ENCODE results near the gene ZNF462. TPM values are rescaled to one million over a fixed set of nuclear protein-coding genes. Genes with fewer than 3 reads are reported as not detected.

Gene ZNF462
- total RNA-seq, 4 donors from 2014 or later = 19.1 to 57.9 (median 35.6) TPM

- Histone ChIP-seq H3K27ac (peak overlapping the region in 2 of 4 donors; percentile 77 to 78), H3K27me3 (no peaks in the 10 kb centered on the region), H3K4me1 (peaks cover 32 to 98% (median 38%) of the 10 kb centered on the region in 3 donors), H3K4me3 (no peak overlapping the region), H3K36me3 (no peaks in the 10 kb centered on the region), H3K9me3 (no peaks in the 10 kb centered on the region)
- no peak for ATAC-seq
- 81 to 100% methylated on average over 1 to 5 of the region's 6 CpGs for WGBS, 2 donors (ENCODE audit: low coverage in 1 of 2)
- no peak for TF ChIP-seq POLR2AphosphoS5 (IDR thresholded peaks at IDR 0.05)
- TF ChIP-seq CTCF (IDR thresholded peaks at IDR 0.05) = no peak
- TF ChIP-seq EP300 (IDR thresholded peaks at IDR 0.05) = no peak
- TF ChIP-seq POLR2A (IDR thresholded peaks at IDR 0.05) = no peak
Observed at GRCh38 chr9:106877345-106877744, 14.4 kb downstream of the ZNF462 start.

- Histone ChIP-seq H3K27ac (peak overlapping the region; percentile 77 to 83 (median 79)), H3K4me3 (no peak overlapping the region), H3K4me1 (peaks cover 32 to 89% (median 38%) of the 10 kb centered on the region in 3 donors), H3K9me3 (no peaks in the 10 kb centered on the region), H3K36me3 (no peaks in the 10 kb centered on the region), H3K27me3 (no peaks in the 10 kb centered on the region)
- no peak for TF ChIP-seq CTCF (IDR thresholded peaks at IDR 0.05)
- 27 to 34% methylated on average over 4 to 5 of the region's 5 CpGs for WGBS, 2 donors (ENCODE audit: low coverage in 1 of 2)
- no peak for ATAC-seq
Observed at GRCh38 chr9:106878081-106878837, 15.3 kb downstream of the ZNF462 start.

GRCh38 chr9:106878934-106879333, 16.0 kb downstream of the ZNF462 start:
- Histone ChIP-seq H3K36me3 (no peaks in the 10 kb centered on the region), H3K9me3 (no peaks in the 10 kb centered on the region), H3K4me3 (no peak overlapping the region), H3K27ac (peak overlapping the region; percentile 77 to 83 (median 79)), H3K27me3 (no peaks in the 10 kb centered on the region), H3K4me1 (peaks cover 32 to 89% (median 38%) of the 10 kb centered on the region in 3 donors)
- TF ChIP-seq CTCF (IDR thresholded peaks at IDR 0.05) (no peak), POLR2AphosphoS5 (IDR thresholded peaks at IDR 0.05) (peak; percentile 82), EP300 (IDR thresholded peaks at IDR 0.05) (no peak), POLR2A (IDR thresholded peaks at IDR 0.05) (no peak)
- WGBS, 2 donors (ENCODE audit: low coverage in 1 of 2) = 0 to 6% methylated on average over 1 to 3 of the region's 4 CpGs
- ATAC-seq = peak; percentile 89

GRCh38 chr9:106879439-106879882, 16.5 kb downstream of the ZNF462 start:
- TF ChIP-seq POLR2A (IDR thresholded peaks at IDR 0.05) = no peak
- no peak for TF ChIP-seq EP300 (IDR thresholded peaks at IDR 0.05)
- no peak for TF ChIP-seq POLR2AphosphoS5 (IDR thresholded peaks at IDR 0.05)
- no peaks in the 10 kb centered on the region for H3K36me3 ChIP-seq
- ATAC-seq = peak; percentile 6
- H3K27ac ChIP-seq = peak overlapping the region; percentile 65 to 80 (median 78)
- H3K4me1 ChIP-seq = peaks cover 32 to 89% (median 35%) of the 10 kb centered on the region in 3 donors
- no peaks in the 10 kb centered on the region for H3K9me3 ChIP-seq
- 44% methylated on average over 2 of the region's 3 CpGs; no CpG with 5 or more reads in 1 of the 2 donors for WGBS, 2 donors (ENCODE audit: low coverage in 1 of 2)
- no peak overlapping the region for H3K4me3 ChIP-seq
- H3K27me3 ChIP-seq = no peaks in the 10 kb centered on the region

- ATAC-seq = no peak
- WGBS, 2 donors (ENCODE audit: low coverage in 1 of 2) = 76% methylated on average over 5 of the region's 5 CpGs; no CpG with 5 or more reads in 1 of the 2 donors
- peaks cover 32 to 89% (median 35%) of the 10 kb centered on the region in 3 donors for H3K4me1 ChIP-seq
- H3K4me3 ChIP-seq = no peak overlapping the region
- TF ChIP-seq POLR2A (IDR thresholded peaks at IDR 0.05) (no peak), CTCF (IDR thresholded peaks at IDR 0.05) (no peak), EP300 (IDR thresholded peaks at IDR 0.05) (no peak), POLR2AphosphoS5 (IDR thresholded peaks at IDR 0.05) (no peak)
- no peaks in the 10 kb centered on the region for H3K9me3 ChIP-seq
- peak overlapping the region; percentile 65 to 80 (median 78) for H3K27ac ChIP-seq
- no peaks in the 10 kb centered on the region for H3K36me3 ChIP-seq
- H3K27me3 ChIP-seq = no peaks in the 10 kb centered on the region
Observed at GRCh38 chr9:106880081-106880480, 17.1 kb downstream of the ZNF462 start.
